HG03103 (cell line): ENCODE data around the gene INTS4.
"Not testable (repeated sequence)": the region's sequence is repeated elsewhere in the genome, so short reads cannot be mapped to it uniquely, and the experiment has no call there.

Source experiments
- ATAC-seq: cut with Tn5 transposase; IDR thresholded peaks from one replicate; pipeline ENCODE4 v1.9.1; 2021; ENCODE audit warnings: low read depth; ENCODE audit not compliant: unreplicated experiment

The INTS4 gene

GRCh38 chr11:78027759-78028158 is 33.3 kb upstream of the INTS4 start:
- no peak for ATAC-seq

- ATAC-seq = no peak
These were observed 30.9 kb upstream of the INTS4 start for GRCh38 chr11:78025378-78025777.

- ATAC-seq = no peak
These were observed 29.0 kb upstream of the INTS4 start for GRCh38 chr11:78023426-78023825.

- no peak for ATAC-seq
These were observed 28.2 kb upstream of the INTS4 start, which contains the start of gene KCTD14 for GRCh38 chr11:78022397-78023396. KCTD14 (minus strand) TSS chr11:78023276; CDS start chr11:78023249, 27 bp downstream.

- ATAC-seq = no peak
These were observed 27.1 kb upstream of the INTS4 start for GRCh38 chr11:78021611-78022010.

GRCh38 chr11:78020246-78020645 is 25.8 kb upstream of the INTS4 start:
- no peak for ATAC-seq

GRCh38 chr11:78019808-78020207 is 25.3 kb upstream of the INTS4 start:
- ATAC-seq = no peak

- no peak for ATAC-seq
These were observed 21.4 kb upstream of the INTS4 start for GRCh38 chr11:78015878-78016277.

- not testable (repeated sequence) for ATAC-seq
These were observed 20.6 kb upstream of the INTS4 start for GRCh38 chr11:78014937-78015520.

- ATAC-seq = no peak
These were observed 16.8 kb upstream of the INTS4 start for GRCh38 chr11:78011301-78011700.

- no peak for ATAC-seq
These were observed 16.3 kb upstream of the INTS4 start for GRCh38 chr11:78010755-78011154.

GRCh38 chr11:78010304-78010703 is 15.8 kb upstream of the INTS4 start:
- ATAC-seq = no peak

- no peak for ATAC-seq
These were observed 14.6 kb upstream of the INTS4 start for GRCh38 chr11:78009062-78009461.

GRCh38 chr11:78000193-78000592 is 5.7 kb upstream of the INTS4 start:
- no peak for ATAC-seq

- no peak for ATAC-seq
These were observed 5.1 kb upstream of the INTS4 start for GRCh38 chr11:77999446-78000030.

GRCh38 chr11:77993902-77994301 is 566 bp downstream of the INTS4 start:
- no peak for ATAC-seq

GRCh38 chr11:77990981-77991380 is 3.5 kb downstream of the INTS4 start:
- ATAC-seq = no peak

- ATAC-seq = not testable (repeated sequence)
These were observed 8.0 kb downstream of the INTS4 start for GRCh38 chr11:77986456-77986855.

GRCh38 chr11:77981346-77981947 is 13.0 kb downstream of the INTS4 start:
- ATAC-seq = no peak

- ATAC-seq = no peak
These were observed 26.1 kb downstream of the INTS4 start for GRCh38 chr11:77968337-77968736.

GRCh38 chr11:77967753-77968152 is 26.7 kb downstream of the INTS4 start:
- no peak for ATAC-seq
